Daoy (cell line): ENCODE measurements around the gene DEFB128. TPM values are rescaled to one million over a fixed set of nuclear protein-coding genes. Genes with fewer than 3 reads are reported as not detected.

Source experiments
- DNase-seq: peaks from one replicate; pipeline ENCODE4 v3.0.0-alpha.2; 2015; ENCODE audit warnings: low read depth
- total RNA-seq: library from RNA; depleted of rRNA; stranded (reverse); fragments of >200 nt; shearing (Covaris generic); gene quantifications from 2 replicates; pipeline ENCODE4 v1.2.3, GENCODE V29; 2014; rRNA removed

DEFB128 gene
- total RNA-seq, 1 experiment from 2014 or later: not detected

- no peak for DNase-seq
These were observed 37.4 kb downstream of the DEFB128 start for GRCh38 chr20:152131-152530.

GRCh38 chr20:145877-146276 is 43.6 kb downstream of the DEFB128 start:
- DNase-seq: no peak

GRCh38 chr20:142290-142689 is 47.2 kb downstream of the DEFB128 start, which contains the start of gene DEFB126:
DEFB126 (plus strand) TSS chr20:142590; CDS start chr20:142629, 39 bp downstream.
- no peak for DNase-seq

Other genes with a start within 250 kb of the DEFB128 start
- not detected in 2 replicates for gene DEFB125, start 102.0 kb downstream of the DEFB128 start, total RNA-seq
- not detected in 2 replicates for gene DEFB126, start 47.1 kb downstream of the DEFB128 start, total RNA-seq
- not detected in 2 replicates for gene DEFB127, start 32.3 kb downstream of the DEFB128 start, total RNA-seq
- not detected in 2 replicates for gene DEFB129, start 37.5 kb upstream of the DEFB128 start, total RNA-seq
- gene DEFB132, start 68.0 kb upstream of the DEFB128 start, total RNA-seq: not detected in 2 replicates
- 0.51 and 0.57 TPM in 2 replicates for gene C20orf96, start 101.0 kb upstream of the DEFB128 start, total RNA-seq
- gene ZCCHC3, start 107.9 kb upstream of the DEFB128 start, total RNA-seq: 14.3 and 15.8 TPM in 2 replicates
- gene SOX12, start 135.8 kb upstream of the DEFB128 start, total RNA-seq: 1.1 and 1.5 TPM in 2 replicates
- 19.2 and 19.3 TPM in 2 replicates for gene NRSN2, start 157.4 kb upstream of the DEFB128 start, total RNA-seq
- 11.2 and 16.3 TPM in 2 replicates for gene TRIB3, start 191.0 kb upstream of the DEFB128 start, total RNA-seq
- 42.5 and 42.9 TPM in 2 replicates for gene RBCK1, start 218.6 kb upstream of the DEFB128 start, total RNA-seq